Adrenal gland (tissue), 12 donors: ENCODE data around the gene TNNT2. TPM values are rescaled to one million over a fixed set of nuclear protein-coding genes. Genes with fewer than 3 reads are reported as not detected.

Experiments
- DNase-seq, 7 donors: peaks; one replicate each; pipeline ENCODE4 v3.0.0-alpha.2; 2019 to 2020
- H3K27ac ChIP-seq, 5 donors: fragments of 200-600 bp; sonication (generic) in 4 of 5; 1 replicate in 3 of 5; 2 replicates in 2 of 5; pipeline versions ENCODE4 v1.5.1 to v1.8.0; 2016 to 2020; ENCODE audit warnings: mild to moderate bottlenecking in 1 of 5
- H3K27me3 ChIP-seq: fragments of 200-600 bp; 2 replicates; pipeline ENCODE4 v1.8.0; 2021
- H3K36me3 ChIP-seq, 2 donors: fragments of 200-600 bp; replicated peaks in 1 of 2; 1 replicate in 1 of 2; 2 replicates in 1 of 2; pipeline versions ENCODE4 v1.5.1 to v1.8.0; 2018 to 2022
- H3K4me1 ChIP-seq, 2 donors: fragments of 200-600 bp; replicated peaks in 1 of 2; 1 replicate in 1 of 2; 2 replicates in 1 of 2; pipeline versions ENCODE4 v1.5.1 to v1.8.0; 2018 to 2021
- H3K4me3 ChIP-seq, 4 donors: fragments of 200-600 bp; sonication (generic) in 3 of 4; one replicate each; pipeline ENCODE4 v1.5.1; 2016 to 2018
- H3K9me3 ChIP-seq, 3 donors: fragments of 200-600 bp; sonication (generic) in 1 of 3; replicated peaks in 1 of 3; 1 replicate in 2 of 3; 2 replicates in 1 of 3; pipeline versions ENCODE4 v1.5.1 to v1.8.0; 2016 to 2021
- POLR2A ChIP-seq, 2 donors: fragments of 450-650 bp; IDR thresholded peaks; one replicate each; pipeline ENCODE4 v1.6.1; 2017; ENCODE audit warnings: antibody characterized with exemption in 2 of 2, mild to moderate bottlenecking in 2 of 2, moderate library complexity in 1 of 2
- WGBS, 4 donors: extraction: QIAGEN DNeasy Blood & Tissue Kit in 2 of 4; methylation state at CpG; one replicate each; pipeline versions ENCODE4 v1.1.5 to v1.1.7; 2013 to 2017; 5-methylcytosine and 5-hydroxymethylcytosine counted together
- intact Hi-C, 2 donors: fragments of 100-400 bp; cut with DNase I; formaldehyde crosslinking; loops; one replicate each; pipeline versions ENCODE4 v1.14.1 to v1.15.0; 2022 to 2023
- polyA plus RNA-seq, 3 donors: library from polyadenylated mRNA; stranded (reverse); fragments of 200-250 nt in 2 of 3; fragments of 350-450 nt in 1 of 3; fragmentation: Illumina TruSeq in 1 of 3; extraction: RNeasy Lipid Tissue Mini Kit (QIAGEN cat#74804) in 1 of 3; gene quantifications; one replicate each; pipeline ENCODE4 v1.2.3, GENCODE V29; 2013 to 2014
- total RNA-seq, 9 donors: library from RNA; depleted of rRNA in 4 of 9; stranded (reverse); fragments of >200 nt in 4 of 9; fragments of 120-200 nt in 1 of 9; fragmentation: NEBNext Ultra II Directional in 1 of 9; extraction: Animal tissue kit (Norgen Biotek cat#: 25700) in 1 of 9; gene quantifications; one replicate each; pipeline versions ENCODE4 v1.1.0 to v1.2.4, GENCODE V29; 2013 to 2023
- TF ChIP-seq, protein P1 (sequence below), 6 experiments: fragments of 450-650 bp in 4 of 6; fragments of 200-600 bp in 2 of 6; sonication (generic) in 1 of 6; IDR thresholded peaks; 1 replicate in 5 of 6; 2 replicates in 1 of 6; pipeline versions ENCODE4 v1.5.1 to v1.8.0; 2016 to 2021; ENCODE audit warnings: antibody characterized with exemption in 6 of 6, mild to moderate bottlenecking in 2 of 6, moderate library complexity in 1 of 6
- donor health status: healthy with polysubstance abuse.
- donor health status: Bipolar disorder and iron deficiency.
- donor health status: DM: yes; HTN: yes; CAD: no.
- donor health status: DM: no; HTN: no; CAD: no.
- donor health status: DM: no; HTN: no; CAD: no.
- donor health status: DM: yes; HTN: yes; CAD: no.

The TNNT2 gene
- total and polyA plus RNA-seq, 12 donors: 0.39 to 37.3 (median 3.8) TPM; not detected in 2

DNA sequence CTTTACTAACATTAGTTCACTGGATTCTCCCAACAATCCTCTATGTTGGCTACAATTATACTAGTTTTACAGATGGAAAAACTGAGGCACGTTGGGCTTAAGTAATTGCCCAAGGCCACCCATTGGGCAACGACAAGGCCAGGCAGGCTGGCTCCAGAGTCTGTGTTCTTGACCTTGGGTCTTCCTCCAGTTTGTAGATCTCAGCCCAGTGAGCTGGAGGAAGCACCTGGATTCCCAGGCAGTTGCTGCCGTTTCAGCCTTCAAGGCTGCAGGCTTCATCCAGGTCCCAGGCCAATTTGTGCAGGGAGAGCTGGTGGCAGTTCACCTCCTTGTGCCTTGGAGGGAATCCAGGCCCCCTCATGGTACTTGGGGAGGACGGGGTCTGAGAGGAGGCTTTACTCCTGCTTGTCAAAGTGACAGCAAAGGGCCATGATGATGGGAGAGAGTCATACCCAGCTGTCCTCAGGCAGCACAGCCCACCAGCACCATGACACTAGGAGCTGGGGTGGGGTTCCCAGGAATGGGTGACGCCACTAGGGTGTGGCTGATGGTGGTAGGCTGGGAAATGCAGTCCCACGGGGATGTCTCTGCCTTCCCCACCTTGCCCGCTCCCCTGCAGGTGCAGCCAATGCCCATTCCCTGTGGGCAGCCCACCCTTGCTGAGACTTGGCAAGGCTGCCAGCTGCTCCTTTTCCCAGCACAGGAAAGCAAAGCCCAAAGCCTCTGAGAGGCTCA lies 67.1 kb downstream of the TNNT2 start:
- no peaks in the 10 kb centered on the region for H3K4me1 ChIP-seq
- DNase-seq: no peak
- H3K9me3 ChIP-seq: no peaks in the 10 kb centered on the region
- no peak overlapping the region for H3K27ac ChIP-seq
- peaks cover 13% of the 10 kb centered on the region for H3K27me3 ChIP-seq
- WGBS, 4 donors: 56 to 63% (median 58%) methylated on average over 4 to 7 of the region's 7 CpGs
- H3K4me3 ChIP-seq: no peak overlapping the region
- intact Hi-C loops: no loop called here
- TF ChIP-seq, protein P1, sequence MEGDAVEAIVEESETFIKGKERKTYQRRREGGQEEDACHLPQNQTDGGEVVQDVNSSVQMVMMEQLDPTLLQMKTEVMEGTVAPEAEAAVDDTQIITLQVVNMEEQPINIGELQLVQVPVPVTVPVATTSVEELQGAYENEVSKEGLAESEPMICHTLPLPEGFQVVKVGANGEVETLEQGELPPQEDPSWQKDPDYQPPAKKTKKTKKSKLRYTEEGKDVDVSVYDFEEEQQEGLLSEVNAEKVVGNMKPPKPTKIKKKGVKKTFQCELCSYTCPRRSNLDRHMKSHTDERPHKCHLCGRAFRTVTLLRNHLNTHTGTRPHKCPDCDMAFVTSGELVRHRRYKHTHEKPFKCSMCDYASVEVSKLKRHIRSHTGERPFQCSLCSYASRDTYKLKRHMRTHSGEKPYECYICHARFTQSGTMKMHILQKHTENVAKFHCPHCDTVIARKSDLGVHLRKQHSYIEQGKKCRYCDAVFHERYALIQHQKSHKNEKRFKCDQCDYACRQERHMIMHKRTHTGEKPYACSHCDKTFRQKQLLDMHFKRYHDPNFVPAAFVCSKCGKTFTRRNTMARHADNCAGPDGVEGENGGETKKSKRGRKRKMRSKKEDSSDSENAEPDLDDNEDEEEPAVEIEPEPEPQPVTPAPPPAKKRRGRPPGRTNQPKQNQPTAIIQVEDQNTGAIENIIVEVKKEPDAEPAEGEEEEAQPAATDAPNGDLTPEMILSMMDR (IDR thresholded peaks at IDR 0.05): no peak
- no peak for TF ChIP-seq POLR2A (IDR thresholded peaks at IDR 0.05)
- H3K36me3 ChIP-seq: no peaks in the 10 kb centered on the region

DNA sequence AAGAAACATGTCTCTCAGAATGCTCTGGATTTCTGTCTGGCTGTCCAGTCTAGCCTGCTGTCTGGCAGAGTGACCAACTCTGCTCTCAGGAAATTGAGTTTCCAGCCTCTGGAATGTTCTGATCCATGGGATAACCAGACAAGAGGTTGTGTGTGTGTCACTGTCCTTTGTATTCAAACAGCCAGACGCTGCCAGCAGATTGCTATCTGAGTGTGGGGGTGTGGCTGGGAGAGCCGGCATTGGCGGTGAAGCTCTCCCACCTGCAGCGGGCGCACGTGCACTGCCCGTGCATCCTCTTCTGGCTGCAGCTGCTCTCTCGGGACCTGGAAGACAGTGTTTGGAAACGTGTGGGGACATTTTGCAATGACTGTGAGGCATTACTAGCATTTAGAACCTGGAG lies 68.1 kb downstream of the TNNT2 start:
- TF ChIP-seq, protein P1 (IDR thresholded peaks at IDR 0.05): no peak
- TF ChIP-seq POLR2A (IDR thresholded peaks at IDR 0.05): no peak
- DNase-seq: peak; percentile 59 to 90 (median 77)
- no peaks in the 10 kb centered on the region for H3K4me1 ChIP-seq
- no peak overlapping the region for H3K4me3 ChIP-seq
- H3K27ac ChIP-seq: peak overlapping the region in 1 of 5 donors; percentile 66
- H3K36me3 ChIP-seq: no peaks in the 10 kb centered on the region
- intact Hi-C loops: no loop called here
- peaks cover 13% of the 10 kb centered on the region for H3K27me3 ChIP-seq
- WGBS, 4 donors: 0 to 7% (median 4%) methylated on average over 2 to 9 of the region's 9 CpGs
- no peaks in the 10 kb centered on the region for H3K9me3 ChIP-seq

Other genes starting within 250 kb of the TNNT2 start
- 100 to 1,000 TPM in 8 of 9 donors, 10 to 100 TPM in 1; 99.0 to 283 (median 137) TPM for gene TMEM9, start 223.2 kb downstream of the TNNT2 start, total RNA-seq
- 100 to 1,000 TPM in 2 of 3 donors, 10 to 100 TPM in 1; 78.5 to 115 (median 100) TPM for gene TMEM9, start 223.2 kb downstream of the TNNT2 start, polyA plus RNA-seq
- gene IGFN1, start 186.9 kb downstream of the TNNT2 start, total RNA-seq: 1 to 10 TPM in 2 of 9 donors, under 1 TPM in 4, not detected in 3; 0.23 to 1.3 (median 0.27) TPM
- 1 to 10 TPM in 2 of 3 donors, under 1 TPM in 1; 0.09 to 3.0 (median 2.6) TPM for gene IGFN1, start 186.9 kb downstream of the TNNT2 start, polyA plus RNA-seq
- gene PKP1, start 94.2 kb downstream of the TNNT2 start, total RNA-seq: under 1 TPM in 7 of 9 donors, not detected in 2; 0.06 to 0.42 (median 0.26) TPM
- under 1 TPM; 0.08 to 0.98 (median 0.11) TPM for gene PKP1, start 94.2 kb downstream of the TNNT2 start, polyA plus RNA-seq
- gene LAD1, start 21.6 kb upstream of the TNNT2 start, total RNA-seq: under 1 TPM in 3 of 9 donors, not detected in 6; 0.11 to 0.61 (median 0.54) TPM
- gene LAD1, start 21.6 kb upstream of the TNNT2 start, polyA plus RNA-seq: under 1 TPM in 2 of 3 donors, not detected in 1; 0.08 to 0.17 TPM
- gene TNNI1, start 44.0 kb upstream of the TNNT2 start, total RNA-seq: 1 to 10 TPM in 1 of 9 donors, under 1 TPM in 2, not detected in 6; 0.14 to 4.3 (median 0.22) TPM
- under 1 TPM in 1 of 3 donors, not detected in 2; 0.27 TPM for gene TNNI1, start 44.0 kb upstream of the TNNT2 start, polyA plus RNA-seq
- 10 to 100 TPM in 8 of 9 donors, 1 to 10 TPM in 1; 5.7 to 64.7 (median 27.8) TPM for gene PHLDA3, start 91.5 kb upstream of the TNNT2 start, total RNA-seq
- 10 to 100 TPM in 2 of 3 donors, 1 to 10 TPM in 1; 2.1 to 30.7 (median 30.4) TPM for gene PHLDA3, start 91.5 kb upstream of the TNNT2 start, polyA plus RNA-seq
- gene CSRP1, start 129.4 kb upstream of the TNNT2 start, total RNA-seq: 100 to 1,000 TPM in 5 of 9 donors, 10 to 100 TPM in 4; 30.5 to 470 (median 121) TPM
- gene CSRP1, start 129.4 kb upstream of the TNNT2 start, polyA plus RNA-seq: 100 to 1,000 TPM in 2 of 3 donors, 10 to 100 TPM in 1; 85.6 to 159 (median 156) TPM
- 10 to 100 TPM in 8 of 9 donors, 1 to 10 TPM in 1; 8.7 to 21.9 (median 15.8) TPM for gene NAV1, start 161.4 kb upstream of the TNNT2 start, total RNA-seq
- gene NAV1, start 161.4 kb upstream of the TNNT2 start, polyA plus RNA-seq: 10 to 100 TPM in 1 of 3 donors, 1 to 10 TPM in 2; 3.0 to 11.3 (median 4.4) TPM